Liver (tissue), 9 donors: ENCODE measurements around the gene HMHB1. TPM values are rescaled to one million over a fixed set of nuclear protein-coding genes. Genes with fewer than 3 reads are reported as not detected.

Experiments used
- DNase-seq: peaks from one replicate; pipeline ENCODE4 v3.0.0-alpha.2; 2017; ENCODE audit warnings: low spot score
- H3K27ac ChIP-seq, 2 donors: one replicate each; pipeline ENCODE4 v1.7.0; 2013; ENCODE audit warnings: inconsistent platforms in 2 of 2, low read length in 2 of 2, control low read depth in 1 of 2, low read depth in 1 of 2, mild to moderate bottlenecking in 1 of 2
- H3K27me3 ChIP-seq, 4 donors: one replicate each; pipeline versions ENCODE4 v1.6.1 to v1.7.0; 2013; ENCODE audit warnings: low read length in 3 of 4, inconsistent platforms in 1 of 4, mild to moderate bottlenecking in 1 of 4, moderate library complexity in 1 of 4; ENCODE audit not compliant: control insufficient read depth in 4 of 4, insufficient read depth in 4 of 4
- H3K36me3 ChIP-seq, 4 donors: one replicate each; pipeline versions ENCODE4 v1.6.1 to v1.7.0; 2013; ENCODE audit warnings: low read length in 3 of 4, mild to moderate bottlenecking in 3 of 4, low read depth in 1 of 4, moderate library complexity in 1 of 4; ENCODE audit not compliant: control insufficient read depth in 4 of 4, insufficient read depth in 3 of 4
- H3K4me1 ChIP-seq, 4 donors: one replicate each; pipeline versions ENCODE4 v1.6.1 to v1.7.0; 2013; ENCODE audit warnings: low read length in 3 of 4, mild to moderate bottlenecking in 3 of 4, moderate library complexity in 1 of 4; ENCODE audit not compliant: control insufficient read depth in 4 of 4, insufficient read depth in 4 of 4
- H3K4me3 ChIP-seq, 3 donors: one replicate each; pipeline versions ENCODE4 v1.6.1 to v1.7.0; 2013; ENCODE audit warnings: low read length in 3 of 3, control low read depth in 1 of 3, low read depth in 1 of 3, mild to moderate bottlenecking in 1 of 3
- H3K9ac ChIP-seq, 2 donors: one replicate each; pipeline ENCODE4 v1.7.0; 2013; ENCODE audit warnings: low read length in 2 of 2, mild to moderate bottlenecking in 2 of 2, moderate library complexity in 2 of 2, control low read depth in 1 of 2, low read depth in 1 of 2
- H3K9me3 ChIP-seq, 4 donors: one replicate each; pipeline versions ENCODE4 v1.6.1 to v1.7.0; 2013; ENCODE audit warnings: low read length in 3 of 4; ENCODE audit not compliant: control insufficient read depth in 4 of 4
- CTCF ChIP-seq: fragments of 150-350 bp; IDR thresholded peaks from 2 replicates; pipeline ENCODE4 v1.5.1; 2017; ENCODE audit warnings: improper control_type of control experiment, low read depth, low read length; ENCODE audit not compliant: missing input control
- EGR1 ChIP-seq, 2 donors: IDR thresholded peaks; 2 replicates each; pipeline ENCODE4 v1.6.1; 2016 to 2018; ENCODE audit warnings: antibody characterized with exemption in 2 of 2, low read depth in 2 of 2
- FOXA1 ChIP-seq: IDR thresholded peaks from 2 replicates; pipeline ENCODE4 v1.6.1; 2016; ENCODE audit warnings: antibody characterized with exemption
- FOXA2 ChIP-seq: IDR thresholded peaks from 2 replicates; pipeline ENCODE4 v1.6.1; 2016; ENCODE audit warnings: antibody characterized with exemption
- GABPA ChIP-seq, 2 donors: IDR thresholded peaks in 1 of 2; conservative IDR thresholded peaks in 1 of 2; 2 replicates each; pipeline ENCODE4 v1.6.1; 2016; ENCODE audit warnings: antibody characterized with exemption in 2 of 2, mild to moderate bottlenecking in 1 of 2, moderate library complexity in 1 of 2
- HNF4A ChIP-seq, 2 donors: conservative IDR thresholded peaks; 2 replicates each; pipeline ENCODE4 v1.6.1; 2016; ENCODE audit warnings: antibody characterized with exemption in 2 of 2, mild to moderate bottlenecking in 2 of 2
- HNF4G ChIP-seq: IDR thresholded peaks from 2 replicates; pipeline ENCODE4 v1.6.1; 2016; ENCODE audit warnings: antibody characterized with exemption
- MAX ChIP-seq: IDR thresholded peaks from 2 replicates; pipeline ENCODE4 v1.6.1; 2016; ENCODE audit warnings: antibody characterized with exemption
- NR2F2 ChIP-seq: IDR thresholded peaks from 2 replicates; pipeline ENCODE4 v1.6.1; 2016; ENCODE audit warnings: antibody characterized with exemption
- REST ChIP-seq: IDR thresholded peaks from 2 replicates; pipeline ENCODE4 v1.6.1; 2016; ENCODE audit warnings: antibody characterized with exemption, mild to moderate bottlenecking
- RXRA ChIP-seq, 2 donors: IDR thresholded peaks; 2 replicates each; pipeline ENCODE4 v1.6.1; 2017 to 2018; ENCODE audit warnings: antibody characterized with exemption in 2 of 2, mild to moderate bottlenecking in 1 of 2
- SP1 ChIP-seq: IDR thresholded peaks from 2 replicates; pipeline ENCODE4 v1.6.1; 2018; ENCODE audit warnings: antibody characterized with exemption, mild to moderate bottlenecking
- TAF1 ChIP-seq: conservative IDR thresholded peaks from 2 replicates; pipeline ENCODE4 v1.6.1; 2016; ENCODE audit warnings: antibody characterized with exemption, mild to moderate bottlenecking
- WGBS: extraction: QIAGEN DNeasy Blood & Tissue Kit; methylation state at CpG from one replicate; pipeline ENCODE4 v1.1.7; 2013; 5-methylcytosine and 5-hydroxymethylcytosine counted together
- polyA plus RNA-seq, 2 donors: library from polyadenylated mRNA; stranded (reverse) in 1 of 2; unstranded in 1 of 2; fragments of 200-250 nt in 1 of 2; fragments of >200 nt in 1 of 2; fragmentation: Nextera tagmentation in 1 of 2; extraction: Ambion mirVana in 1 of 2; gene quantifications; one replicate each; pipeline versions ENCODE4 v1.2.1 to v1.2.3, GENCODE V29; 2013 to 2015
- total RNA-seq, 2 donors: library from RNA; depleted of rRNA; stranded (reverse); fragments of >200 nt; gene quantifications; one replicate each; pipeline ENCODE4 v1.2.3, GENCODE V29; 2014
- TF ChIP-seq, protein P1 (sequence below): IDR thresholded peaks from 2 replicates; pipeline ENCODE4 v1.6.1; 2016; ENCODE audit warnings: antibody characterized with exemption
- donor health status: healthy.
- donor health status: healthy.
- donor health status: healthy.
- donor health status: healthy.
- donor health status: healthy.

Gene HMHB1
- not detected for total RNA-seq
- not detected for polyA plus RNA-seq

DNA sequence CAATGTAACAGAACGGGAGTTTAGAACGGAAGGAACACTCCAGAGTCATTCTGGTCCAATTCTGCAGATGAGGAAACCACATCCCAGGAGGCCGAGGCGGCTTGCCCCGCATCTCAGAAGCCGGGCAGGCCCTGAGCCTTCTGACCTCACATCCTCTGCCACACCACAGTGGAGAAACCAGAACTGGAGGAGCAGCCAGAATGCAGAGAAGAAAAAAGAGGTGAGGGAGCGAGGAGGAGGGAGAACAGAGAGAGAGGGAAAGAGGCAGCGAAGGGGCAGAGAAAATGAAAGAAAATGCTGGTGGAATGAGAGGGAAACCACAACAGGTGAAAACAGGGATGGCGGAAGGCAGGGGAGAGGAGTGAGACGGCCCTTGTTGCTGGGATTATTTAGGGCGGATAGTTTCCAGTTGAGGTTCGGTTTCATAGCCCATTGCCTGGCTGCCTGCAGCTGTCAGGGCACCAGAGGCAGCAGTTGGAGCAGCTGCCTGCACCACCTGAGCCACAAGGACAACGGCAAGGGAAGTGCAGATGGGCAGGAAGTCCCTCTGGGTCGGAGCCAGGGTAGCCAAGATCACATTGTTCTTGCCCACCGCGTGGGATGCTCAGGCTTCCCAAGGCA, at the start of gene HMHB1:
Gene HMHB1 (plus strand): TSS at position 77 of the 621 bp plus-strand sequence.
- no peaks in the 10 kb centered on the region for H3K27me3 ChIP-seq
- DNase-seq: no peak

GRCh38 chr5:143762636-143763220, 49.2 kb upstream of the HMHB1 start:
- Histone ChIP-seq H3K9me3 (peaks cover 0 to 2% (median 0%) of the 10 kb centered on the region in 4 donors), H3K9ac (no peak overlapping the region), H3K4me1 (no peaks in the 10 kb centered on the region), H3K36me3 (no peaks in the 10 kb centered on the region), H3K27ac (no peak overlapping the region), H3K4me3 (no peak overlapping the region), H3K27me3 (no peaks in the 10 kb centered on the region)
- WGBS: 95% methylated on average over 5 of the region's 5 CpGs
- no peak for DNase-seq
- TF ChIP-seq CTCF (no peak), REST (no peak), EGR1 (IDR thresholded peaks at IDR 0.05; ENCODE audit: low read depth in 2 of 2) (no peak), FOXA2 (no peak), NR2F2 (no peak), RXRA (IDR thresholded peaks at IDR 0.05) (no peak), MAX (no peak), TAF1 (no peak), FOXA1 (no peak), HNF4G (no peak), SP1 (no peak), HNF4A (conservative IDR thresholded peaks at IDR 0.05) (no peak)
- TF ChIP-seq, protein P1, sequence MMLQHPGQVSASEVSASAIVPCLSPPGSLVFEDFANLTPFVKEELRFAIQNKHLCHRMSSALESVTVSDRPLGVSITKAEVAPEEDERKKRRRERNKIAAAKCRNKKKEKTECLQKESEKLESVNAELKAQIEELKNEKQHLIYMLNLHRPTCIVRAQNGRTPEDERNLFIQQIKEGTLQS: no peak

More for the DNA sequence above, at the start of gene HMHB1:
- no peak within 1 kb of the TSS for H3K27ac ChIP-seq
- no peaks in the 10 kb centered on the region for H3K4me1 ChIP-seq
- no peaks in the 10 kb centered on the region for H3K36me3 ChIP-seq
- WGBS: 78% methylated on average over 16 of the region's 16 CpGs
- no peak for TF ChIP-seq REST
- TF ChIP-seq GABPA (IDR thresholded peaks at IDR 0.05 in 1 of 2, conservative IDR thresholded peaks at IDR 0.05 in 1 of 2): no peak
- H3K9ac ChIP-seq: no peak within 1 kb of the TSS
- H3K9me3 ChIP-seq: no peaks in the 10 kb centered on the region
- H3K4me3 ChIP-seq: no peak within 1 kb of the TSS
